Activated T-helper 9 cell treated with anti-CD3 and anti-CD28 coated beads, Interleukin-2, amount 50 U/mL, for 16 hours (primary cell): Measurements from ENCODE around the gene EXD1.
"Not testable (repeated sequence)": the region's sequence is repeated elsewhere in the genome, so short reads cannot be mapped to it uniquely, and the experiment has no call there.

ENCODE experiments used
- DNase-seq: peaks from one replicate; pipeline ENCODE4 v3.0.0-alpha.2; 2020; ENCODE audit warnings: low read depth

EXD1 gene

GRCh38 chr15:41139619-41140018 is 90.9 kb downstream of the EXD1 start:
- no peak for DNase-seq

- DNase-seq = not testable (repeated sequence)
These were observed 91.4 kb downstream of the EXD1 start for GRCh38 chr15:41139112-41139511.

- not testable (repeated sequence) for DNase-seq
These were observed 95.0 kb downstream of the EXD1 start for GRCh38 chr15:41135580-41135979.

- no peak for DNase-seq
These were observed 97.1 kb downstream of the EXD1 start for GRCh38 chr15:41133454-41133853.
